K562 (cell line): ENCODE results near the gene NFKBIA. TPM values are rescaled to one million over a fixed set of nuclear protein-coding genes. Genes with fewer than 3 reads are reported as not detected.

Experiments used
- ADNP ChIP-seq: fragments of 200-800 bp; sonication (Bioruptor generic); IDR thresholded peaks from 2 replicates; pipeline ENCODE4 v1.6.1; 2016; ENCODE audit warnings: missing genetic modification characterization, missing compliant biosample characterization
- ATF3 ChIP-seq, 2 experiments: fragments of 450-650 bp in 1 of 2; sonication (generic) in 1 of 2; formaldehyde crosslinking in 1 of 2; IDR thresholded peaks in 1 of 2; conservative IDR thresholded peaks in 1 of 2; 2 replicates each; pipeline versions ENCODE4 v1.6.1 to v1.8.1; 2016 to 2023; ENCODE audit warnings: mild to moderate bottlenecking in 2 of 2, moderate library complexity in 2 of 2, inconsistent platforms in 1 of 2, missing genetic modification reagents in 1 of 2
- BRF1 ChIP-seq: IDR thresholded peaks from 3 replicates; pipeline ENCODE4 v1.6.1; 2011; ENCODE audit warnings: borderline replicate concordance, mild to moderate bottlenecking; ENCODE audit not compliant: insufficient read length; ENCODE audit errors: extremely low read depth
- EP400 ChIP-seq: fragments of 450-650 bp; IDR thresholded peaks from 2 replicates; pipeline ENCODE4 v1.6.1; 2017; ENCODE audit warnings: antibody characterized with exemption, mild to moderate bottlenecking, moderate library complexity
- ETV5 ChIP-seq: sonication (generic); formaldehyde crosslinking; IDR thresholded peaks from 2 replicates; pipeline ENCODE4 v1.4.0; 2020; ENCODE audit warnings: low read depth, mild to moderate bottlenecking, missing genetic modification reagents
- EWSR1 ChIP-seq: fragments of 450-650 bp; IDR thresholded peaks from 2 replicates; pipeline ENCODE4 v1.6.1; 2018; ENCODE audit warnings: borderline replicate concordance, mild to moderate bottlenecking, low read depth, moderate library complexity; ENCODE audit not compliant: partially characterized antibody
- FOXJ2 ChIP-seq: fragments of 200-800 bp; sonication (Bioruptor generic); IDR thresholded peaks from 2 replicates; pipeline ENCODE4 v1.6.1; 2016; ENCODE audit warnings: missing genetic modification characterization, missing compliant biosample characterization
- GABPA ChIP-seq: fragments of 200-800 bp; sonication (Bioruptor generic); conservative IDR thresholded peaks from 2 replicates; pipeline ENCODE4 v1.6.1; 2016; ENCODE audit warnings: low read depth, missing genetic modification characterization, missing compliant biosample characterization
- HDAC2 ChIP-seq: fragments of 450-650 bp; IDR thresholded peaks from 2 replicates; pipeline ENCODE4 v1.6.1; 2016; ENCODE audit warnings: mild to moderate bottlenecking
- HDGF ChIP-seq: fragments of 450-650 bp; IDR thresholded peaks from 2 replicates; pipeline ENCODE4 v1.6.1; 2016
- MLX ChIP-seq, 2 experiments: fragments of 450-650 bp in 1 of 2; sonication (generic) in 1 of 2; formaldehyde crosslinking; conservative IDR thresholded peaks; 2 replicates each; pipeline versions ENCODE4 v1.4.0 to v1.8.1; 2020 to 2022; ENCODE audit warnings: mild to moderate bottlenecking in 1 of 2, missing genetic modification reagents in 1 of 2
- NCOA1 ChIP-seq: fragments of 450-650 bp; IDR thresholded peaks from 2 replicates; pipeline ENCODE4 v1.6.1; 2016; ENCODE audit warnings: low read depth
- PTTG1 ChIP-seq: fragments of 450-650 bp; IDR thresholded peaks from 2 replicates; pipeline ENCODE4 v1.6.1; 2016; ENCODE audit warnings: low read depth, mild to moderate bottlenecking, missing genetic modification characterization, missing compliant biosample characterization
- SMARCE1 ChIP-seq: fragments of 450-650 bp; IDR thresholded peaks from 2 replicates; pipeline ENCODE4 v1.7.1; 2016; ENCODE audit warnings: mild to moderate bottlenecking
- TRIM28 ChIP-seq: fragments of 450-650 bp; IDR thresholded peaks from 2 replicates; pipeline ENCODE4 v1.6.1; 2017
- TSHZ1 ChIP-seq: fragments of 250-450 bp; sonication (Bioruptor Pico); IDR thresholded peaks from 2 replicates; pipeline ENCODE4 v1.4.0; 2020; ENCODE audit warnings: mild to moderate bottlenecking, moderate library complexity
- ZBTB1 ChIP-seq: sonication (generic); formaldehyde crosslinking; IDR thresholded peaks from 2 replicates; pipeline ENCODE4 v1.8.1; 2023; ENCODE audit warnings: missing genetic modification reagents, low read depth, mild to moderate bottlenecking, borderline replicate concordance
- ZEB2 ChIP-seq: fragments of 450-650 bp; IDR thresholded peaks from 2 replicates; pipeline ENCODE4 v1.6.1; 2016
- ZNF764 ChIP-seq: fragments of 250-450 bp; sonication (Bioruptor Pico); IDR thresholded peaks from 2 replicates; pipeline ENCODE4 v1.4.0; 2020; ENCODE audit warnings: low read depth, mild to moderate bottlenecking, moderate library complexity
- ZSCAN32 ChIP-seq: fragments of 450-650 bp; formaldehyde crosslinking; IDR thresholded peaks from 2 replicates; pipeline ENCODE4 v1.4.0; 2020; ENCODE audit warnings: mild to moderate bottlenecking, moderate library complexity
- polyA plus RNA-seq, 8 experiments: library from polyadenylated mRNA; depleted of rRNA in 4 of 8; stranded (reverse) in 5 of 8; unstranded in 3 of 8; fragments of >200 nt; fragmentation: Nextera tagmentation in 2 of 8; fragmentation: Illumina TruSeq in 1 of 8; extraction: Ambion mirVana in 2 of 8; extraction: Trizol in 1 of 8; gene quantifications; 2 replicates each; pipeline versions ENCODE4 v1.2.1 to v1.2.3, GENCODE V29; 2011 to 2014; ENCODE audit warnings: inconsistent platforms in 1 of 8, missing spikeins in 1 of 8
- total RNA-seq, 7 experiments: library from RNA; depleted of rRNA in 6 of 7; stranded (reverse); fragments of >200 nt in 6 of 7; fragmentation: Illumina TruSeq in 2 of 7; extraction: Trizol in 2 of 7; gene quantifications; 2 replicates each; pipeline versions ENCODE4 v1.2.1 to v1.2.3, GENCODE V29; 2011 to 2021; ENCODE audit warnings: low replicate concordance in 1 of 7
- TF ChIP-seq, protein P1 (sequence below): sonication (generic); formaldehyde crosslinking; IDR thresholded peaks from 2 replicates; pipeline ENCODE4 v1.8.0; 2022; ENCODE audit warnings: mild to moderate bottlenecking, missing genetic modification reagents, borderline replicate concordance

The NFKBIA gene
- total and polyA plus RNA-seq, 9 of the 15 experiments (the other 6 are each of a cell fraction or from before 2014, with no cell fraction given), result 6.9 to 31.8 (median 18.2) TPM

DNA sequence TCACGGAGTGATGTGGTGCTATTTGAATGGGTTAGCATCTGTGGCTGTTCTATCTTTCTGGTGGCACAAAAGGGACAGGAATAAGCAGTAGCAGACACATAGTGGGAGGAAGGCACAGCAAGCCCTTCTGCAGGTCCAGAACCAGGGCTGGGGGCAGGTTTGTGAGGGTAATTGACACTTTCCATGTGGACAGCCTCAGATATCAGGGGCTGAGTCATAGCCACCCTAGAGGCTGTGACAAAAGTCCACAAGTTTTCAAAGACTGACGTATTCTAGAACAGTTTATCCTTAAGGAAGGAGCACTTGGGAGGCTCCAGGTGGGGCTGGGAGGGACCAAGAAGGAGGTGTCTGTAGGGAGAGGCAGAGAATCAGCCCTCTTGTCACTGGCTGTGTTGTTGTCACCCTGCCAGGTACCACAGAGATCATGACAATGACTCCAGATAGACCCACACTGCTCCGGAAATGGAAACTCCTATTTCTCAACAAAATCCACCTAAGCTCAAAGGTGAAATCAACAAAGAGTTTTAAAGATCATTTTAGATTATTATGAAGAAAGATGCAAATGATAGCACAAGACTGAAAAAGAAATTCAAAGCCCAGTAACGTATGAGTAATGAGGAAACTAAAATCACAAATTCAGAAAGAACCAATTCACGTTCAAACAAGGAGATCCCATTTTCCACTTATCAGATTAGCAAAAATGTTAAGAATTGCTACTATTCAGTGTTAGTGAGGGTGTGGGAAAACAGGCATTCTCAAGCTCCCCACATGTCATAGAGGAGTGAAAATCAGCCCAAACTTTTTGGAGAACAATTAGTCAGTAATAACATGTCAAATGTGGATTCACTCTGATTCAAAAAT lies 48.3 kb downstream of the NFKBIA start (continued):
- no peak for TF ChIP-seq TSHZ1 (CRISPR knock-in tag)
- TF ChIP-seq ADNP (tag), result no peak
- TF ChIP-seq EP400, result 0 out of 2 replicates have a peak, but pooled peaks have one; percentile 23
- TF ChIP-seq PTTG1 (tag), result no peak
- TF ChIP-seq, protein P1, sequence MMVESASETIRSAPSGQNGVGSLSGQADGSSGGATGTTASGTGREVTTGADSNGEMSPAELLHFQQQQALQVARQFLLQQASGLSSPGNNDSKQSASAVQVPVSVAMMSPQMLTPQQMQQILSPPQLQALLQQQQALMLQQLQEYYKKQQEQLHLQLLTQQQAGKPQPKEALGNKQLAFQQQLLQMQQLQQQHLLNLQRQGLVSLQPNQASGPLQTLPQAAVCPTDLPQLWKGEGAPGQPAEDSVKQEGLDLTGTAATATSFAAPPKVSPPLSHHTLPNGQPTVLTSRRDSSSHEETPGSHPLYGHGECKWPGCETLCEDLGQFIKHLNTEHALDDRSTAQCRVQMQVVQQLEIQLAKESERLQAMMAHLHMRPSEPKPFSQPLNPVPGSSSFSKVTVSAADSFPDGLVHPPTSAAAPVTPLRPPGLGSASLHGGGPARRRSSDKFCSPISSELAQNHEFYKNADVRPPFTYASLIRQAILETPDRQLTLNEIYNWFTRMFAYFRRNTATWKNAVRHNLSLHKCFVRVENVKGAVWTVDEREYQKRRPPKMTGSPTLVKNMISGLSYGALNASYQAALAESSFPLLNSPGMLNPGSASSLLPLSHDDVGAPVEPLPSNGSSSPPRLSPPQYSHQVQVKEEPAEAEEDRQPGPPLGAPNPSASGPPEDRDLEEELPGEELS (CRISPR knock-in tag), result no peak
- TF ChIP-seq ZSCAN32, result no peak
- TF ChIP-seq ATF3 (IDR thresholded peaks at IDR 0.05), result peak; percentile 84
- no peak for TF ChIP-seq ATF3 (CRISPR knock-in tag; conservative IDR thresholded peaks at IDR 0.05)
- no peak for TF ChIP-seq ETV5 (CRISPR knock-in tag)
- no peak for TF ChIP-seq TRIM28
- TF ChIP-seq HDGF, result no peak
- no peak for TF ChIP-seq EWSR1
- no peak for TF ChIP-seq ZBTB1 (CRISPR knock-in tag)
- no peak for TF ChIP-seq FOXJ2
- TF ChIP-seq MLX (CRISPR knock-in tag; conservative IDR thresholded peaks at IDR 0.05), result no peak
- 0 out of 2 replicates have a peak, but pooled peaks have one; percentile 64 for TF ChIP-seq ZEB2
- TF ChIP-seq ZNF764 (CRISPR knock-in tag), result no peak
- TF ChIP-seq SMARCE1, result peak; percentile 74; the same call in 1 of the 2 replicates
- 0 out of 2 replicates have a peak, but pooled peaks have one; percentile 33 for TF ChIP-seq GABPA (tag)
- no peak for TF ChIP-seq NCOA1
- TF ChIP-seq HDAC2, result no peak
- no peak for TF ChIP-seq BRF1
